Trophoblast cell (in vitro differentiated cells and primary cell): ENCODE results near the gene LKAAEAR1.

Source experiments
- DNase-seq, 2 donors: peaks; one replicate each; pipeline ENCODE4 v3.0.0-alpha.2; 2016
- H2AFZ ChIP-seq: 2 replicates; pipeline ENCODE4 v1.6.1; 2013; ENCODE audit warnings: low read length, moderate library complexity, mild to moderate bottlenecking; ENCODE audit not compliant: insufficient read depth, poor library complexity
- H2AK5ac ChIP-seq: 2 replicates; pipeline ENCODE4 v1.6.1; 2013; ENCODE audit warnings: mild to moderate bottlenecking, low read length
- H2BK120ac ChIP-seq: 2 replicates; pipeline ENCODE4 v1.6.1; 2013; ENCODE audit warnings: low read length, mild to moderate bottlenecking, moderate library complexity; ENCODE audit not compliant: insufficient read depth, poor library complexity
- H2BK12ac ChIP-seq: 2 replicates; pipeline ENCODE4 v1.6.1; 2013; ENCODE audit warnings: mild to moderate bottlenecking, low read length, moderate library complexity
- H2BK5ac ChIP-seq: 2 replicates; pipeline ENCODE4 v1.6.1; 2013; ENCODE audit warnings: low read length, low read depth, moderate library complexity, mild to moderate bottlenecking; ENCODE audit not compliant: poor library complexity
- H3K14ac ChIP-seq: 2 replicates; pipeline ENCODE4 v1.6.1; 2013; ENCODE audit warnings: mild to moderate bottlenecking, low read length
- H3K18ac ChIP-seq: 2 replicates; pipeline ENCODE4 v1.6.1; 2013; ENCODE audit warnings: mild to moderate bottlenecking, low read length
- H3K23ac ChIP-seq: 2 replicates; pipeline ENCODE4 v1.6.1; 2013; ENCODE audit warnings: low read length
- H3K27ac ChIP-seq: 2 replicates; pipeline ENCODE4 v1.5.1; 2013; ENCODE audit warnings: low read depth, mild to moderate bottlenecking, inconsistent platforms, low read length, moderate library complexity
- H3K27me3 ChIP-seq: 2 replicates; pipeline ENCODE4 v1.6.1; 2013; ENCODE audit warnings: inconsistent platforms, mild to moderate bottlenecking, low read length, moderate library complexity; ENCODE audit not compliant: insufficient read depth
- H3K36me3 ChIP-seq, 2 experiments: 1 replicate in 1 of 2; 2 replicates in 1 of 2; pipeline ENCODE4 v1.6.1; 2013; ENCODE audit warnings: low read length in 2 of 2, mild to moderate bottlenecking in 2 of 2, moderate library complexity in 1 of 2; ENCODE audit not compliant: insufficient read depth in 2 of 2, control insufficient read depth in 1 of 2
- H3K4ac ChIP-seq: 2 replicates; pipeline ENCODE4 v1.6.1; 2013; ENCODE audit warnings: low read depth, mild to moderate bottlenecking, low read length, moderate library complexity
- H3K4me1 ChIP-seq, 2 experiments: 1 replicate in 1 of 2; 2 replicates in 1 of 2; pipeline ENCODE4 v1.6.1; 2013; ENCODE audit warnings: low read length in 2 of 2, mild to moderate bottlenecking in 2 of 2, moderate library complexity in 1 of 2; ENCODE audit not compliant: insufficient read depth in 2 of 2, control insufficient read depth in 1 of 2
- H3K4me2 ChIP-seq: 2 replicates; pipeline ENCODE4 v1.6.1; 2013; ENCODE audit warnings: inconsistent platforms, mild to moderate bottlenecking, low read length, moderate library complexity
- H3K4me3 ChIP-seq: 2 replicates; pipeline ENCODE4 v1.5.1; 2013; ENCODE audit warnings: mild to moderate bottlenecking, low read depth, low read length, inconsistent platforms
- H3K79me1 ChIP-seq: one replicate; pipeline ENCODE4 v1.6.1; 2013; ENCODE audit warnings: low read length
- H3K79me2 ChIP-seq: 2 replicates; pipeline ENCODE4 v1.6.1; 2013; ENCODE audit warnings: low read length, mild to moderate bottlenecking; ENCODE audit not compliant: control insufficient read depth, insufficient read depth, poor library complexity
- H3K9ac ChIP-seq: 2 replicates; pipeline ENCODE4 v1.6.1; 2013; ENCODE audit warnings: mild to moderate bottlenecking, low read length
- H3K9me3 ChIP-seq: 2 replicates; pipeline ENCODE4 v1.6.1; 2013; ENCODE audit warnings: low read depth, mild to moderate bottlenecking, control low read depth, inconsistent platforms, low read length; ENCODE audit not compliant: insufficient read depth
- H4K12ac ChIP-seq: 2 replicates; pipeline ENCODE4 v1.6.1; 2013; ENCODE audit warnings: low read depth, mild to moderate bottlenecking, low read length, moderate library complexity
- H4K8ac ChIP-seq: 2 replicates; pipeline ENCODE4 v1.6.1; 2013; ENCODE audit warnings: low read depth, mild to moderate bottlenecking, low read length, moderate library complexity
- H4K91ac ChIP-seq: one replicate; pipeline ENCODE4 v1.6.1; 2013; ENCODE audit warnings: low read depth, mild to moderate bottlenecking, low read length, moderate library complexity
- WGBS: extraction: QIAGEN DNeasy Blood & Tissue Kit; methylation state at CpG from one replicate; pipeline ENCODE4 v1.1.7; 2013; ENCODE audit warnings: missing lambda C conversion rate; ENCODE audit not compliant: insufficient read length, insufficient coverage; ENCODE audit errors: extremely low coverage; 5-methylcytosine and 5-hydroxymethylcytosine counted together

The LKAAEAR1 gene

DNA sequence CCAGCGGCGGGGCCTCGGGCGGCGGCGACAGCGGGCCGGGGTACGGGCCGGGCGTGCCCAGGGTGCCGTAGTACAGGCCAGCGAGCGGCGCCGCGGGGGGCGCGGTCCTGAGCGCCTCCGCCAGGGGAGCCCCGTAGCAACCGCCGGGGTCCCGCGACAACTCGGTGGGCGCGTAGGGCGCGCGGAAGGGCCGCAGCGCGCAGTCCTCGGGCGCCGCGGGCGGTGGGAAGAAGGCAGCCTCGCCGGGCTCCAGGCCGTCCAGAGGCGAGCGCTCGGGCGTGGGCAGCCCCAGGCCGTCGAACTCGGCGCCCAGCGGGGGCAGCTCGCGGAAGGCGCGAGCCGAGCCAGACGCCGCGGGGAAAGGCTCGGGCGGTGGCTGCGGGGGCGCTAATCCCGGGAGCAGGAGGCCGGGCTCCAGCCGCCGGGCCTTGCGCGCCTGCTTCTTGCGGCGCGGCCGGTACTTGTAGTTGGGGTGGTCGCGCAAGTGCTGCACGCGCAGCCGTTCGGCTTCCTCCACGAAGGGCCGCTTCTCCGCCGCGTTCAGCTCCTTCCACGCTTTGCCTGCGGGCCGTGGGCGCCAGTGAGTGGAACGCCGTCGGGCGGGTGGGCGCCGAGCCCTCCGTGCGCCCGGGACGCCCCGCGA lies 35.7 kb downstream of the LKAAEAR1 start:
- Histone ChIP-seq H4K91ac (no peak overlapping the region), H2BK12ac (no peak overlapping the region), H3K79me2 (no peaks in the 10 kb centered on the region), H3K9me3 (no peaks in the 10 kb centered on the region), H3K23ac (no peak overlapping the region), H3K4me2 (peak overlapping the region; percentile 51), H4K12ac (no peak overlapping the region), H3K4me1 (peaks cover 0 to 14% of the 10 kb centered on the region in 2 experiments), H3K4ac (no peak overlapping the region), H3K14ac (no peak overlapping the region), H2AK5ac (no peak overlapping the region), H2BK5ac (no peak overlapping the region), H3K27me3 (peaks cover 37% of the 10 kb centered on the region), H4K8ac (no peak overlapping the region), H3K4me3 (no peak overlapping the region), H3K27ac (no peak overlapping the region), H2AFZ (no peak overlapping the region), H3K79me1 (no peaks in the 10 kb centered on the region), H3K18ac (no peak overlapping the region), H3K9ac (no peak overlapping the region), H2BK120ac (no peak overlapping the region), H3K36me3 (no peaks in the 10 kb centered on the region)
- WGBS: no CpG with 5 or more reads among the region's 101 CpGs
- DNase-seq: no peak

DNA sequence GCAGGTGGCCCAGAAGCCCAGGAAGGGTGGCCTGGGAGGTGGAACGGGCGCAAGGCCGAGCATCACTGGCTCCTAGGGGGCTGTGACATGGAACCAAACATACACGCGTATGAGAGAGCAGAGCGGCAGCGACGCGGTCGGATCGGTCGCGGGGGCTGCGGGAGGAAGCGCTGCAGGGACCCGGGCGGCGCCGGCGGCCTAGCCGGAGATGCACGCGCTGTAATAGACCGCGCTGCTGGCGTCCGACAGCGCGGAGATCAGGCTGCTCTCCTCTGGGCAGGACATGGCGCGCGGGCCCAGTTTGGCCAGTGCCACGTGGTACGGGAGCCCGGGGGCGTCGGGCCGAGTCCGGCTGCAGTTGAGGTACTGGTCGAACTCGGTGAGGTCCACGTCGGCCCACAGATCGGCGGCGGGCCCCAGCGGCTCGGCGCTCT lies 36.2 kb downstream of the LKAAEAR1 start:
- Histone ChIP-seq H2BK5ac (no peak overlapping the region), H2AFZ (no peak overlapping the region), H3K4me3 (no peak overlapping the region), H3K27me3 (peaks cover 37% of the 10 kb centered on the region), H2BK120ac (no peak overlapping the region), H3K79me1 (no peaks in the 10 kb centered on the region), H3K27ac (no peak overlapping the region), H3K18ac (no peak overlapping the region), H4K12ac (no peak overlapping the region), H3K23ac (no peak overlapping the region), H2AK5ac (no peak overlapping the region), H4K8ac (no peak overlapping the region), H3K4me2 (peak overlapping the region; percentile 51), H3K9ac (no peak overlapping the region), H4K91ac (no peak overlapping the region), H3K4ac (no peak overlapping the region), H2BK12ac (no peak overlapping the region), H3K79me2 (no peaks in the 10 kb centered on the region), H3K14ac (no peak overlapping the region), H3K9me3 (no peaks in the 10 kb centered on the region), H3K4me1 (peaks cover 0 to 14% of the 10 kb centered on the region in 2 experiments), H3K36me3 (no peaks in the 10 kb centered on the region)
- DNase-seq: no peak
- no CpG with 5 or more reads among the region's 49 CpGs for WGBS

DNA sequence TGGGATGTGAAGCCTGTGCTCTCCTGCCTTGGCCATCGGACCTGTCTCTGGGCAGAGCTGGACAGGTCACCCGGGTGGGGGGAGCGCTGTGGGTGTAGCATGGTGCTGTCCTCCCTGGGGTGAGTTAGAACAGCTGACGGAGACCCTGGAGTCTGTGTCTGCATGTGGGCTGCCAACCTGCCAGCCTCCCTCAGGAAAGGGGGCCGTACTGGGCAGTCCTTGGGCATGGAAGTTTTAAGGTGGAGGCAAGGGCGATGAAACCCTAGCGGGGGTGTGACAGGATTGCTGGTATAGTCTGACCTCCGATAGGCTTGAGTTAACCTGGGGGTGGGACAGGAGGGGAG lies 37.2 kb downstream of the LKAAEAR1 start:
- H3K4me1 ChIP-seq: peaks cover 0 to 18% of the 10 kb centered on the region in 2 experiments
- no peak overlapping the region for H2BK5ac ChIP-seq
- H4K91ac ChIP-seq: no peak overlapping the region
- H3K9me3 ChIP-seq: no peaks in the 10 kb centered on the region
- no peak overlapping the region for H4K12ac ChIP-seq
- H3K79me2 ChIP-seq: peaks cover 3% of the 10 kb centered on the region
- H3K27me3 ChIP-seq: peaks cover 40% of the 10 kb centered on the region
- H3K27ac ChIP-seq: no peak overlapping the region
- no CpG with 5 or more reads among the region's 8 CpGs for WGBS
- H2AK5ac ChIP-seq: no peak overlapping the region
- H3K23ac ChIP-seq: no peak overlapping the region
- no peak overlapping the region for H3K4ac ChIP-seq
- no peak overlapping the region for H3K9ac ChIP-seq
- H3K18ac ChIP-seq: no peak overlapping the region
- peaks cover 3% of the 10 kb centered on the region for H3K79me1 ChIP-seq
- H2BK120ac ChIP-seq: no peak overlapping the region
- no peak for DNase-seq
- no peak overlapping the region for H3K14ac ChIP-seq
- H3K36me3 ChIP-seq: no peaks in the 10 kb centered on the region
- no peak overlapping the region for H4K8ac ChIP-seq
- H2BK12ac ChIP-seq: no peak overlapping the region
- H3K4me2 ChIP-seq: no peak overlapping the region
- H3K4me3 ChIP-seq: no peak overlapping the region
- no peak overlapping the region for H2AFZ ChIP-seq

DNA sequence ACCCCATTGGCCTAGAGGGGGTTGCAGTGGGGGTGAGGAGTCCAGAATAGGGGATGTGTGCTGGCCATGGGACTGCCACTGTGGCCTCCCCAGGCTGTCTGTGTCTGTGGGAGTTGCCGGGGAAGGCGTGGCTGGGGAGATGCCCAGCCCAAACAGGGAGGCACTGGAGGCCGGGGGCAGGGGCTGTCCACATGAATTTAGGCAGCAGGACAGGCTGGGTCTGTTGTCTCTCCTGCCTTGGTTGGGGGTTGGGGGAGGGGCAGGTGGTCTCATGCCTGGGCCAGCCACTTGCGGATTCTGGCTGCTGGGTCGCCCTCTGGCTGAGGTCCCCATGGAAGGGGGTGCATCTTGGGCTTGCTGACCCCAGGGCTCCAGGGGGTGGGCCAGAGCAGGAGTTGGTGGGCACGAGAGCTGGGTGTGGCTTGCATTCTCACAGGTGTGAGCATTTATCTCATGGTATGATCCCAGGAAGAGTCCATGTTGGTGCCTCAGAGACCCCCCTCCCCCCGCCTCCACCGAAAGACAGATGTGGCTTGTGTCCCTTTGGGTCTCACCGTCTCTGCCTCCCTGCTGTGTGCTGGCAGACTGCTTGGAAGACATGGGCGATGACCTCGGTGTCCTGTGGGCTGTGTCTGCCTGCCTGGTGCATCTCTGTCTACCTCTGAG lies 38.7 kb downstream of the LKAAEAR1 start:
- no peak overlapping the region for H2BK12ac ChIP-seq
- no peak overlapping the region for H3K18ac ChIP-seq
- H2BK120ac ChIP-seq: no peak overlapping the region
- no peak overlapping the region for H4K8ac ChIP-seq
- H3K14ac ChIP-seq: no peak overlapping the region
- peaks cover 3% of the 10 kb centered on the region for H3K79me2 ChIP-seq
- H3K23ac ChIP-seq: no peak overlapping the region
- H3K9ac ChIP-seq: no peak overlapping the region
- H3K4me1 ChIP-seq: peaks cover 0 to 21% of the 10 kb centered on the region in 2 experiments
- no peak overlapping the region for H4K12ac ChIP-seq
- H4K91ac ChIP-seq: no peak overlapping the region
- no peak overlapping the region for H2AK5ac ChIP-seq
- no peaks in the 10 kb centered on the region for H3K36me3 ChIP-seq
- H3K9me3 ChIP-seq: no peaks in the 10 kb centered on the region
- no peak overlapping the region for H3K4me3 ChIP-seq
- no peak overlapping the region for H2BK5ac ChIP-seq
- no peak overlapping the region for H3K27ac ChIP-seq
- whole genome bisulfite sequencing: no CpG with 5 or more reads among the region's 11 CpGs
- H3K27me3 ChIP-seq: peaks cover 39% of the 10 kb centered on the region
- H3K4ac ChIP-seq: no peak overlapping the region
- DNase-seq: no peak
- no peak overlapping the region for H3K4me2 ChIP-seq
- peaks cover 3% of the 10 kb centered on the region for H3K79me1 ChIP-seq
- no peak overlapping the region for H2AFZ ChIP-seq
